Upper lobe of left lung (tissue), 6 donors: ENCODE results near the gene JMY. TPM values are rescaled to one million over a fixed set of nuclear protein-coding genes. Genes with fewer than 3 reads are reported as not detected.

Source experiments
- ATAC-seq, 2 donors: fragments of 200-7000 bp; cut with Tn5 transposase; one replicate each; pipeline ENCODE4 v1.9.1; 2022; ENCODE audit warnings: mild to moderate bottlenecking in 2 of 2, moderate library complexity in 2 of 2; ENCODE audit not compliant: low FRiP score in 2 of 2
- DNase-seq, 2 donors: peaks; one replicate each; pipeline ENCODE4 v3.0.0-alpha.2; 2019 to 2020
- H3K27ac ChIP-seq, 4 donors: fragments of 200-600 bp; sonication (generic); one replicate each; pipeline ENCODE4 v1.5.1; 2016 to 2019
- H3K27me3 ChIP-seq, 4 donors: fragments of 200-600 bp; sonication (generic); one replicate each; pipeline ENCODE4 v1.5.1; 2017 to 2019
- H3K36me3 ChIP-seq, 4 donors: fragments of 200-600 bp; sonication (generic); one replicate each; pipeline ENCODE4 v1.5.1; 2016 to 2019
- H3K4me1 ChIP-seq, 4 donors: fragments of 200-600 bp; sonication (generic); one replicate each; pipeline ENCODE4 v1.5.1; 2018 to 2019
- H3K4me3 ChIP-seq, 4 donors: fragments of 200-600 bp; sonication (generic); one replicate each; pipeline ENCODE4 v1.5.1; 2017 to 2019; ENCODE audit warnings: mild to moderate bottlenecking in 2 of 4, moderate library complexity in 1 of 4
- H3K9me3 ChIP-seq, 4 donors: fragments of 200-600 bp; sonication (generic); one replicate each; pipeline ENCODE4 v1.5.1; 2018 to 2019
- EP300 ChIP-seq, 4 donors: sonication (generic); formaldehyde crosslinking; IDR thresholded peaks; one replicate each; pipeline ENCODE4 v1.5.1; 2017; ENCODE audit warnings: antibody characterized with exemption in 4 of 4, control low read depth in 2 of 4
- POLR2A ChIP-seq, 4 donors: fragments of 450-650 bp; IDR thresholded peaks; one replicate each; pipeline ENCODE4 v1.5.1; 2016 to 2017; ENCODE audit warnings: antibody characterized with exemption in 4 of 4, mild to moderate bottlenecking in 2 of 4
- POLR2AphosphoS5 ChIP-seq, 2 donors: sonication (generic); formaldehyde crosslinking; IDR thresholded peaks; one replicate each; pipeline ENCODE4 v1.5.1; 2017; ENCODE audit warnings: antibody characterized with exemption in 2 of 2
- WGBS, 2 donors: methylation state at CpG; one replicate each; pipeline ENCODE4 v1.1.5; 2017 to 2018; 5-methylcytosine and 5-hydroxymethylcytosine counted together
- total RNA-seq, 6 donors: library from RNA; depleted of rRNA in 4 of 6; stranded (reverse); fragments of >200 nt in 4 of 6; gene quantifications; one replicate each; pipeline versions ENCODE4 v1.1.0 to v1.2.1, GENCODE V29; 2016 to 2021
- TF ChIP-seq, protein P1 (sequence below), 6 experiments: fragments of 450-650 bp in 4 of 6; fragments of 200-600 bp in 2 of 6; sonication (generic) in 2 of 6; IDR thresholded peaks; one replicate each; pipeline ENCODE4 v1.5.1; 2016 to 2019; ENCODE audit warnings: antibody characterized with exemption in 6 of 6
- donor health status: DM: no; HTN: no; CAD: no; lungs with moderate emphysema.
- donor health status: DM: no; HTN: yes; CAD: no; lungs with severe emphysema.

Gene JMY, protein sequence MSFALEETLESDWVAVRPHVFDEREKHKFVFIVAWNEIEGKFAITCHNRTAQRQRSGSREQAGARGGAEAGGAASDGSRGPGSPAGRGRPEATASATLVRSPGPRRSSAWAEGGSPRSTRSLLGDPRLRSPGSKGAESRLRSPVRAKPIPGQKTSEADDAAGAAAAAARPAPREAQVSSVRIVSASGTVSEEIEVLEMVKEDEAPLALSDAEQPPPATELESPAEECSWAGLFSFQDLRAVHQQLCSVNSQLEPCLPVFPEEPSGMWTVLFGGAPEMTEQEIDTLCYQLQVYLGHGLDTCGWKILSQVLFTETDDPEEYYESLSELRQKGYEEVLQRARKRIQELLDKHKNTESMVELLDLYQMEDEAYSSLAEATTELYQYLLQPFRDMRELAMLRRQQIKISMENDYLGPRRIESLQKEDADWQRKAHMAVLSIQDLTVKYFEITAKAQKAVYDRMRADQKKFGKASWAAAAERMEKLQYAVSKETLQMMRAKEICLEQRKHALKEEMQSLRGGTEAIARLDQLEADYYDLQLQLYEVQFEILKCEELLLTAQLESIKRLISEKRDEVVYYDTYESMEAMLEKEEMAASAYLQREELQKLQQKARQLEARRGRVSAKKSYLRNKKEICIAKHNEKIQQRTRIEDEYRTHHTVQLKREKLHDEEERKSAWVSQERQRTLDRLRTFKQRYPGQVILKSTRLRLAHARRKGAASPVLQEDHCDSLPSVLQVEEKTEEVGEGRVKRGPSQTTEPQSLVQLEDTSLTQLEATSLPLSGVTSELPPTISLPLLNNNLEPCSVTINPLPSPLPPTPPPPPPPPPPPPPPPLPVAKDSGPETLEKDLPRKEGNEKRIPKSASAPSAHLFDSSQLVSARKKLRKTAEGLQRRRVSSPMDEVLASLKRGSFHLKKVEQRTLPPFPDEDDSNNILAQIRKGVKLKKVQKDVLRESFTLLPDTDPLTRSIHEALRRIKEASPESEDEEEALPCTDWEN
- total RNA-seq: 10 to 100 TPM in 4 of 6 donors, 1 to 10 TPM in 2; 7.9 to 28.8 (median 11.9) TPM

DNA sequence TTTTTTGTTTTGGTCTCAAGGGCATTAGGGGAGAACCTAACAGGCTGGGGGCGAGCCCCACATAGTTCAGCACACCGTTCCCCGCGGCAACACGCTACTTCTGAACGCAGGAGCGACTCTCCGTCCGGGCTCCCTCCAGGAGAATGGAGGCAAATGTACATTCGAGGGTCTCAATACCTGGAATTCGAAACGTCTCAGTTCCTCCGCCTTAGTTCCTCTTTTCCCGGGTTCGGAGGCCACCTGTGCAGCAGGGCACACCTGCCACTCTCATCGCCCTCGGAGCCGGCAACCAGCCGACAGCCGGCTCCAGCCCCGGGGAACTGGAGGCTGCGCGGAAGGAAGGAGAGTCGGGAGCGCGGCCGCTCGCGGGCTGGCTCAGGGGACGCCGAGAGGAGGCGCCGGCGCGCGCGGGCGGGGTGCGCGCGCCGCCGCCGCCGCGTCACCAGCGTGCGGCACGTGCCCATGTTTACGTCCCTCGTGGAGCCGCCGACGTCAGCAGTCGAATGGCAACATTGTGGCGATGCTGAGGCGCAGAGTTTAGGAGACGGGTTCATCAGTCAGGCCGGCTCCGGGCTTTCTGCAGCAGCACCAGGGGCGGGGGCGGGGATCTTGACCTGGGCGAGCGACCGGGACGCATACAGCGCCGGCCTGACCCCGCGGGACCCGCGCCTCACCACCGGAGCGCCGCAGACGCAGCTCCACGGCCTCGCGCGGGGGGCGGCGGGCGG, at the start of gene JMY:
Gene JMY, plus strand, starts transcription at position 498 of the 728 bp plus-strand sequence. CDS start 520 bp downstream, outside the sequence.
- H3K4me3 ChIP-seq: peak within 1 kb of the TSS; percentile 72 to 97 (median 94)
- no peaks in the 10 kb centered on the region for H3K36me3 ChIP-seq
- H3K27ac ChIP-seq: peak within 1 kb of the TSS; percentile 76 to 96 (median 90)
- peak; percentile 89 to 97 for DNase-seq
- H3K9me3 ChIP-seq: no peaks in the 10 kb centered on the region
- peak; percentile 95 for ATAC-seq
- 0 to 1% methylated on average over 18 to 45 of the region's 83 CpGs for WGBS, 2 donors
- no peaks in the 10 kb centered on the region for H3K27me3 ChIP-seq
- peak in 3 of 4 donors; percentile 75 to 88 (median 85) for TF ChIP-seq POLR2A (IDR thresholded peaks at IDR 0.05)
- TF ChIP-seq, protein P1, sequence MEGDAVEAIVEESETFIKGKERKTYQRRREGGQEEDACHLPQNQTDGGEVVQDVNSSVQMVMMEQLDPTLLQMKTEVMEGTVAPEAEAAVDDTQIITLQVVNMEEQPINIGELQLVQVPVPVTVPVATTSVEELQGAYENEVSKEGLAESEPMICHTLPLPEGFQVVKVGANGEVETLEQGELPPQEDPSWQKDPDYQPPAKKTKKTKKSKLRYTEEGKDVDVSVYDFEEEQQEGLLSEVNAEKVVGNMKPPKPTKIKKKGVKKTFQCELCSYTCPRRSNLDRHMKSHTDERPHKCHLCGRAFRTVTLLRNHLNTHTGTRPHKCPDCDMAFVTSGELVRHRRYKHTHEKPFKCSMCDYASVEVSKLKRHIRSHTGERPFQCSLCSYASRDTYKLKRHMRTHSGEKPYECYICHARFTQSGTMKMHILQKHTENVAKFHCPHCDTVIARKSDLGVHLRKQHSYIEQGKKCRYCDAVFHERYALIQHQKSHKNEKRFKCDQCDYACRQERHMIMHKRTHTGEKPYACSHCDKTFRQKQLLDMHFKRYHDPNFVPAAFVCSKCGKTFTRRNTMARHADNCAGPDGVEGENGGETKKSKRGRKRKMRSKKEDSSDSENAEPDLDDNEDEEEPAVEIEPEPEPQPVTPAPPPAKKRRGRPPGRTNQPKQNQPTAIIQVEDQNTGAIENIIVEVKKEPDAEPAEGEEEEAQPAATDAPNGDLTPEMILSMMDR (IDR thresholded peaks at IDR 0.05): peak in 2 of 6 experiments; percentile 21 to 29
- TF ChIP-seq EP300 (IDR thresholded peaks at IDR 0.05): no peak
- TF ChIP-seq POLR2AphosphoS5 (IDR thresholded peaks at IDR 0.05): peak in 1 of 2 donors; percentile 89
- H3K4me1 ChIP-seq: peaks cover 19 to 32% (median 27%) of the 10 kb centered on the region in 4 donors

DNA sequence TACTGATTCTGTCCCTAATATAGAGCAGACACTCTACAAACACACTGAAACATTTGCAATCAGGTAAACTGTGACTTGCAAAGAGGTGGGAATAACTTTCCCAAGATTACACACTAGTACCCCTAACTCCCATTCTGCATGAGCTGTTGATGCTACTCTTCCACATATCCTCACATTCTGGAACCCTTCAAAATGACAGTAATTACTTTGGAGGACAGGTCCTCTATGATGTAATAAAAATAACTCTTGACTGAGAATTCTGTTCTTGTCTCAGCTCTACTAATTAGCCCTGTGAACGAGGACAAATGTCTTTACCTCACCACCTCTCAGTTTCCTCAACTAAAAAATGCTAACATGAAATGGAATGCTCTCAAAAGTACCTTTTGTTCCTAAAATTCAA, 49.5 kb upstream of the JMY start:
- WGBS, 2 donors: 85 to 92% methylated on average over 1 of the region's 1 CpG
- no peaks in the 10 kb centered on the region for H3K36me3 ChIP-seq
- DNase-seq (no peak), ATAC-seq (no peak)
- TF ChIP-seq EP300 (IDR thresholded peaks at IDR 0.05) (no peak), POLR2AphosphoS5 (IDR thresholded peaks at IDR 0.05) (no peak), POLR2A (IDR thresholded peaks at IDR 0.05) (no peak)
- TF ChIP-seq, protein P1 (IDR thresholded peaks at IDR 0.05): no peak
- no peak overlapping the region for H3K27ac ChIP-seq
- no peaks in the 10 kb centered on the region for H3K9me3 ChIP-seq
- no peak overlapping the region for H3K4me3 ChIP-seq
- no peaks in the 10 kb centered on the region for H3K27me3 ChIP-seq
- no peaks in the 10 kb centered on the region for H3K4me1 ChIP-seq

DNA sequence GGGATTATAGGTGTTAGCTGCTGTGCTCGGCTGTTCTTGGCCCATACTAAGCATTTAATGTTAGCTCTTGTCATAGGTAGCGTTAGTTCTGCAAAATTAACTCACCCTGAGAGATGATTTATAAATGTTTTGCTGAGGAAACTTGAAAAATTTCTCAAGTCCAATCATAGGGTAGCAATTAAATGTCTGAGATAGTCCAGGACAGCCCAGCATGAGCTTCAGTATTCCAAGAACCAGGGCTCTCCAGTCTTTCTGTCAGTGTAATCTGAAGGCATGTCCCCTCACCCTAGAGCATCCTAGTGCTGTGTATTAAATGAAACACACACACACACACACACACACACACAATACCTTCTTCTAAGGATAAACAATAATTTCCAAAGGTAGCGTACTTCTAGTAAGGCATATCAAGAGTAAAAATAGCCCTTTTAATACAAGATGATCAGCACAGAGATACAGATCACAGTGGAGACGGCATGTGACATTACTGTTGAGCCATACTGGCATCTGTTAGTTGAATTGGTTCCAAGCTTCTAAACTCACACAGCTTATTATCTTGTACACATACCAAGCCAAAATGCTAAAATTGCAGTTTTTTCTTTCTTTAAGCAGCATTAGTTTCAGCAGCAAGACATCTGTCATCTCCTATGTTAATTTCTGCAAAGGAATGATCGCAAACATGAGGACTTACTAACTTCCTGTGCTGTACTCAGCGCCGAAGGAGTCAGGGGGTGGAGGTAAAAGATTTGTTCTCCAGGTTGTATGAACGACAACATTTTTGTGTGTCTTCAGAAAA, 46.3 kb upstream of the JMY start:
- TF ChIP-seq, protein P1 (IDR thresholded peaks at IDR 0.05): no peak
- no peak for TF ChIP-seq POLR2AphosphoS5 (IDR thresholded peaks at IDR 0.05)
- no peak for TF ChIP-seq POLR2A (IDR thresholded peaks at IDR 0.05)
- no peak for TF ChIP-seq EP300 (IDR thresholded peaks at IDR 0.05)
- ATAC-seq (no peak), DNase-seq (no peak)
- Histone ChIP-seq H3K4me3 (no peak overlapping the region), H3K36me3 (no peaks in the 10 kb centered on the region), H3K4me1 (no peaks in the 10 kb centered on the region), H3K27ac (no peak overlapping the region), H3K9me3 (no peaks in the 10 kb centered on the region), H3K27me3 (no peaks in the 10 kb centered on the region)
- WGBS, 2 donors: 77 to 83% methylated on average over 8 of the region's 8 CpGs

DNA sequence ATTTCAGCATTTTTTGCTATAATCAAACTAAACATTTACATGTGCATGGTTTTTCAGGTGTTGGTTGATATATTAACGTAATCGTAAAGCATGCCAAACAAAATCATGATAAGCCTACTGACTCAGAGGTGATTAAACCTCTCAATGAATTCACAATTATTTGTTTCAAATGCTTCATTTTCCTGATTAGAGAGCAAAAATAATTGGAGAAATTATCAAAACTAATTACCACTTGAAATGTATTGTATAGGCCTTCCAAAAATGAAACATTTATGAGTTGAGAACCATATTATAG, 45.7 kb upstream of the JMY start:
- no peak overlapping the region for H3K27ac ChIP-seq
- no peaks in the 10 kb centered on the region for H3K36me3 ChIP-seq
- TF ChIP-seq, protein P1 (IDR thresholded peaks at IDR 0.05): no peak
- no peak for TF ChIP-seq POLR2A (IDR thresholded peaks at IDR 0.05)
- no peak for TF ChIP-seq EP300 (IDR thresholded peaks at IDR 0.05)
- no peak for TF ChIP-seq POLR2AphosphoS5 (IDR thresholded peaks at IDR 0.05)
- H3K27me3 ChIP-seq: no peaks in the 10 kb centered on the region
- DNase-seq (no peak), ATAC-seq (no peak)
- H3K4me3 ChIP-seq: no peak overlapping the region
- H3K9me3 ChIP-seq: no peaks in the 10 kb centered on the region
- H3K4me1 ChIP-seq: no peaks in the 10 kb centered on the region
- WGBS, 2 donors: 90 to 95% methylated on average over 2 of the region's 2 CpGs
